GM12872 (cell line): ENCODE data around the gene CYRIA.

Source experiments
- CTCF ChIP-seq: IDR thresholded peaks from 3 replicates; pipeline ENCODE4 v1.5.1; 2011; ENCODE audit warnings: low read depth, mild to moderate bottlenecking, low read length, moderate library complexity; ENCODE audit not compliant: insufficient read depth

CYRIA gene

GRCh38 chr2:16620590-16620989, 45.0 kb downstream of the CYRIA start:
- TF ChIP-seq CTCF = no peak

- TF ChIP-seq CTCF = no peak
Observed at GRCh38 chr2:16619576-16620245, 45.9 kb downstream of the CYRIA start.

GRCh38 chr2:16617282-16618266, 48.1 kb downstream of the CYRIA start:
- 0 out of 3 replicates have a peak, but pooled peaks have one; percentile 7 for TF ChIP-seq CTCF
